Glutamatergic neuron (in vitro differentiated cells): Measurements from ENCODE around the gene AMN. TPM values are rescaled to one million over a fixed set of nuclear protein-coding genes. Genes with fewer than 3 reads are reported as not detected.

ENCODE experiments used
- DNase-seq: peaks from one replicate; pipeline ENCODE4 v3.0.0; 2022
- H3K27ac Mint-ChIP-seq: one replicate; pipeline ENCODE4 v1.8.0; 2020; ENCODE audit warnings: mild to moderate bottlenecking, mixed read lengths, inconsistent platforms; ENCODE audit not compliant: unreplicated experiment
- H3K27me3 Mint-ChIP-seq: one replicate; pipeline ENCODE4 v1.8.0; 2020; ENCODE audit warnings: mild to moderate bottlenecking, moderate library complexity, mixed read lengths, inconsistent platforms; ENCODE audit not compliant: unreplicated experiment
- H3K36me3 Mint-ChIP-seq: one replicate; pipeline ENCODE4 v1.8.0; 2020; ENCODE audit warnings: mild to moderate bottlenecking, mixed read lengths, inconsistent platforms; ENCODE audit not compliant: unreplicated experiment
- H3K4me1 Mint-ChIP-seq: one replicate; pipeline ENCODE4 v1.8.0; 2020; ENCODE audit warnings: mild to moderate bottlenecking, low read depth, mixed read lengths, inconsistent platforms; ENCODE audit not compliant: unreplicated experiment
- H3K4me3 Mint-ChIP-seq: one replicate; pipeline ENCODE4 v1.8.0; 2020; ENCODE audit warnings: mild to moderate bottlenecking, mixed read lengths, inconsistent platforms; ENCODE audit not compliant: unreplicated experiment
- H3K9me3 Mint-ChIP-seq: one replicate; pipeline ENCODE4 v1.8.0; 2020; ENCODE audit warnings: mild to moderate bottlenecking, moderate library complexity, mixed read lengths, inconsistent platforms; ENCODE audit not compliant: unreplicated experiment
- total RNA-seq: library from RNA; stranded (reverse); fragmentation: NEBNext Ultra II Directional; extraction: Animal tissue kit (Norgen Biotek cat#: 25700); gene quantifications from one replicate; pipeline ENCODE4 v1.2.1, GENCODE V29; 2021; ENCODE audit not compliant: unreplicated experiment
- TF ChIP-seq, protein P1 (sequence below): fragments of 200-600 bp; sonication (generic); IDR thresholded peaks from one replicate; pipeline ENCODE4 v1.5.0; 2021; ENCODE audit not compliant: partially characterized antibody, unreplicated experiment

AMN gene
- total RNA-seq, 1 donor from 2014 or later: 0.34 TPM

DNA sequence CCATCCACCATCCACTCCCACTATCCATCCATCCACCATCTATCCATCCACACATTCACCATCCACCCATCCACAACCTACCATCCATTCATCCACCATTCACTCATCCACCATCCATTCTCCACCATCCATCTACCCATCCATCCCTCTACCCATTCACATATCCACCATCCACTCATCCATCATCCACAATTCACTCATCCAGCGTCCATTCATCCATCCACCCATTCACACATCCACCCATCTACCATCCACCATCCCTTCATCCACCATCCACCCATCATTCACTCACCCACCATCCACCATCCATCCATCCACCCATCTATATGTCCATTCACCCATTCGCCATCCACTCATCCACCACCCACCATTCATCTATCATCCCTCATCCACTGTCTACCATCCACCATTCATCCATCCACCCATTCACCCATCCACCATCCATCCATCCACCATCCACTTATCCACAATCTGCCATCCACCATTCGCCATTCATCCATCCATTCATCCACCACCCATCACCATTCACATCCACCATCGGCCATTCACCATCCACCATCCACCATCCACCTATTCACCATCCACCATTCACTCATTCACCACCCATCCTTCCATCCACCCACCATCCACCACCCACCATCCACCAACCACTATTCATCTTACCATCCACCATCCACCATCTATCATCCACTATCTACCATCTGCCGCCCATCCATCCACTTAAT lies 2.0 kb upstream of the AMN start:
- no peak for DNase-seq

DNA sequence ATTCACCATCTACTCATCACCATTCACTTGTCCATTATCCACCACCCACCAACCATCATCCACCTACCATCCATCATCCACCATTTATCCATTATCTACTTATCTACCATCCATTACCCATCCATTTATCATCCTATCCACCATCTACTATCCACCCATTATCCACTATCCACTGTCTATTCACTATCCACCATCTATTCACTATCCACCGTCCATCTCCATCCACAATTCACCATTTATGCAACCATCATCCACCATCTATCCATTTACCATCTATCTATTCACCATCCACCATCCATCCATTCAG lies 1.5 kb upstream of the AMN start:
- peaks cover 2% of the 10 kb centered on the region for H3K4me1 Mint-ChIP-seq
- no peak overlapping the region for H3K27ac Mint-ChIP-seq
- H3K27me3 Mint-ChIP-seq: peaks cover 9% of the 10 kb centered on the region
- DNase-seq: no peak
- H3K9me3 Mint-ChIP-seq: peaks cover 3% of the 10 kb centered on the region
- H3K4me3 Mint-ChIP-seq: no peak overlapping the region
- no peaks in the 10 kb centered on the region for H3K36me3 Mint-ChIP-seq
- TF ChIP-seq, protein P1, sequence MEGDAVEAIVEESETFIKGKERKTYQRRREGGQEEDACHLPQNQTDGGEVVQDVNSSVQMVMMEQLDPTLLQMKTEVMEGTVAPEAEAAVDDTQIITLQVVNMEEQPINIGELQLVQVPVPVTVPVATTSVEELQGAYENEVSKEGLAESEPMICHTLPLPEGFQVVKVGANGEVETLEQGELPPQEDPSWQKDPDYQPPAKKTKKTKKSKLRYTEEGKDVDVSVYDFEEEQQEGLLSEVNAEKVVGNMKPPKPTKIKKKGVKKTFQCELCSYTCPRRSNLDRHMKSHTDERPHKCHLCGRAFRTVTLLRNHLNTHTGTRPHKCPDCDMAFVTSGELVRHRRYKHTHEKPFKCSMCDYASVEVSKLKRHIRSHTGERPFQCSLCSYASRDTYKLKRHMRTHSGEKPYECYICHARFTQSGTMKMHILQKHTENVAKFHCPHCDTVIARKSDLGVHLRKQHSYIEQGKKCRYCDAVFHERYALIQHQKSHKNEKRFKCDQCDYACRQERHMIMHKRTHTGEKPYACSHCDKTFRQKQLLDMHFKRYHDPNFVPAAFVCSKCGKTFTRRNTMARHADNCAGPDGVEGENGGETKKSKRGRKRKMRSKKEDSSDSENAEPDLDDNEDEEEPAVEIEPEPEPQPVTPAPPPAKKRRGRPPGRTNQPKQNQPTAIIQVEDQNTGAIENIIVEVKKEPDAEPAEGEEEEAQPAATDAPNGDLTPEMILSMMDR: no peak

More for the DNA sequence above, 2.0 kb upstream of the AMN start:
- TF ChIP-seq, protein P1: no peak
- Mint-ChIP-seq H3K9me3 (peaks cover 2% of the 10 kb centered on the region), H3K27ac (no peak overlapping the region), H3K36me3 (no peaks in the 10 kb centered on the region), H3K27me3 (peaks cover 7% of the 10 kb centered on the region), H3K4me3 (no peak overlapping the region), H3K4me1 (no peaks in the 10 kb centered on the region)

DNA sequence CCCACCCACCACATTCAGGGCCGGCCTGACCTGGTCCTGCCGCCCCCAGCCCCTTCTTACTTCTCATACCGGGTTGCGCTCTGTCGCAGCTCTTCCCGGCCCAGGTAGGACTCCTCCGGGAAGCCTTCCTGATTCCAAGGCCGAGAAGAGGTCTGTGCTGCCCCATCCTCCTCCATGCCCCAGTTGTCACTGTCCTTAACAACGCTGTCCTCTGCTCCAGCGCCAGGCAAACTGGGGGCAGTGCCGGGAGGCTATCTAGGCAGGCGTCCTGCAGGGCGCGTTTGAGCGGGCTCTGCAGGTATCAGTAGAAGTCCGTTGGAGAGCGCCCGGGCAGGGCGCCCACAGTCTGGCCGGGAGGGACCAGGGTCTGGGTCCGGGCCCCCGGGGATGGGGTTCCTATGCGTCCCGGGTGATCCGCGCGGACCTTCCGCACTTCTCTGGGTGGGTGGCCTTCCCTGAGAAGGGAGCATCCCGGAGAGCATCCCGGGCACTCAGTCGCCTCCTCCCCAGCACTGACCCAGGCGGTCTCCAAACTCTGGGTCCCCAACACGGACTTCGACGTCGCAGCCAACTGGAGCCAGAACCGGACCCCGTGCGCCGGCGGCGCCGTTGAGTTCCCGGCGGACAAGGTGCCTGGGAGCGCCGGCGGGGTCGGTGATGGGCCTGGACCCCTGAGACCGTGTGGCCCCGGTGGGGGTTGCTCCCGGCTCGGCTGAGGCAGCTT lies 900 bp downstream of the AMN start:
- Mint-ChIP-seq H3K27ac (no peak overlapping the region), H3K4me3 (no peak overlapping the region), H3K9me3 (peaks cover 4% of the 10 kb centered on the region), H3K36me3 (no peaks in the 10 kb centered on the region), H3K27me3 (peaks cover 8% of the 10 kb centered on the region), H3K4me1 (peaks cover 3% of the 10 kb centered on the region)
- DNase-seq: no peak
- TF ChIP-seq, protein P1: no peak

DNA sequence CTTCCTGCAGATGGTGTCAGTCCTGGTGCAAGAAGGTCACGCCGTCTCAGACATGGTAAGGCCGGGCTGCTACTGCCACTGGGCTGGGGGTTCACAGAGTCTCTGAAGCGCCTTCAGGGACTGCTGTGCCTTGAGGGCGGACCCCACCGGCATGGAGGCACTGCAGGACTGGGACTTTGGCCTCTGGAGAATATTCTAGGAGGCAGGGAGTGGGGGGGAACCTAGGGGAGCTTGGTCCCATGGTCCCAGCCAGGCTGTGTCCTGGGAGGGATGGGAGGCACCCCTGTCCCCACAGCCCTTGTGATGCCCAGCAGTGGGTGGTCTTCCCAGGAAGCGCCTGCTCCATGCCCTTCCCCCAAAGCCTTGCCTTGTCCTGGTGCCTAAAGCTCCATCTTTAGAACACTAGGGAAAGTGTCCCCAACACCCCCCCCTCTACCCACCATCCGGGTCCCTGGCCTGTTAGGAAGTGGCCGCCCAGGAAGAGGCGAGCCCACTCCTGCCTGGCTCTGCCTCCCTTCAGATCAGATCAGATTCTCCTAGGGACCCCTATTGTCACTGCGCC lies 1.5 kb downstream of the AMN start:
- TF ChIP-seq, protein P1: no peak
- Mint-ChIP-seq H3K4me3 (no peak overlapping the region), H3K4me1 (peaks cover 3% of the 10 kb centered on the region), H3K36me3 (no peaks in the 10 kb centered on the region), H3K27me3 (peaks cover 8% of the 10 kb centered on the region), H3K27ac (no peak overlapping the region), H3K9me3 (peaks cover 4% of the 10 kb centered on the region)
- no peak for DNase-seq
